H1 (cell line): ENCODE measurements around the gene ZNF618.

ENCODE experiments used
- CTCF ChIP-seq, 3 experiments: IDR thresholded peaks; 1 replicate in 2 of 3; 2 replicates in 1 of 3; pipeline versions ENCODE4 v1.5.1 to v1.6.1; 2011; ENCODE audit warnings: low read length in 3 of 3, mild to moderate bottlenecking in 3 of 3, inconsistent platforms in 2 of 3, low read depth in 1 of 3, moderate library complexity in 1 of 3; ENCODE audit not compliant: insufficient read depth in 1 of 3; ENCODE audit errors: control extremely low read depth in 1 of 3
- EP300 ChIP-seq, 2 experiments: IDR thresholded peaks; 1 replicate in 1 of 2; 2 replicates in 1 of 2; pipeline ENCODE4 v1.6.1; 2011 to 2012; ENCODE audit warnings: low read depth in 2 of 2, low read length in 2 of 2, mild to moderate bottlenecking in 2 of 2, borderline replicate concordance in 1 of 2, inconsistent platforms in 1 of 2, moderate library complexity in 1 of 2
- HDAC2 ChIP-seq, 2 experiments: fragments of 300-600 bp in 1 of 2; sonication (generic) in 1 of 2; IDR thresholded peaks; 2 replicates each; pipeline ENCODE4 v1.6.1; 2011 to 2012; ENCODE audit warnings: low read depth in 2 of 2, low read length in 2 of 2, mild to moderate bottlenecking in 2 of 2, moderate library complexity in 2 of 2, borderline replicate concordance in 1 of 2, inconsistent platforms in 1 of 2
- HDAC6 ChIP-seq: IDR thresholded peaks from one replicate; pipeline ENCODE4 v1.7.1; 2012; ENCODE audit warnings: low read depth, mild to moderate bottlenecking, inconsistent platforms, low read length, moderate library complexity
- JUN ChIP-seq: IDR thresholded peaks from 2 replicates; pipeline ENCODE4 v1.6.1; 2011; ENCODE audit warnings: low read depth, mild to moderate bottlenecking, improper control_type of control experiment, low read length
- KDM4A ChIP-seq: IDR thresholded peaks from one replicate; pipeline ENCODE4 v1.7.1; 2012; ENCODE audit warnings: low read depth, mild to moderate bottlenecking, moderate library complexity, low read length, inconsistent platforms; ENCODE audit not compliant: severe bottlenecking
- MAX ChIP-seq: IDR thresholded peaks from 2 replicates; pipeline ENCODE4 v1.6.1; 2012; ENCODE audit warnings: inconsistent platforms
- POLR2AphosphoS5 ChIP-seq: IDR thresholded peaks from 2 replicates; pipeline ENCODE4 v1.6.1; 2011; ENCODE audit warnings: low read depth, low read length
- POU5F1 ChIP-seq: IDR thresholded peaks from 2 replicates; pipeline ENCODE4 v1.6.1; 2011; ENCODE audit warnings: low read depth, mild to moderate bottlenecking, low read length, moderate library complexity
- YY1 ChIP-seq: IDR thresholded peaks from 2 replicates; pipeline ENCODE4 v1.6.1; 2011; ENCODE audit warnings: low read depth, mild to moderate bottlenecking, low read length

DNA sequence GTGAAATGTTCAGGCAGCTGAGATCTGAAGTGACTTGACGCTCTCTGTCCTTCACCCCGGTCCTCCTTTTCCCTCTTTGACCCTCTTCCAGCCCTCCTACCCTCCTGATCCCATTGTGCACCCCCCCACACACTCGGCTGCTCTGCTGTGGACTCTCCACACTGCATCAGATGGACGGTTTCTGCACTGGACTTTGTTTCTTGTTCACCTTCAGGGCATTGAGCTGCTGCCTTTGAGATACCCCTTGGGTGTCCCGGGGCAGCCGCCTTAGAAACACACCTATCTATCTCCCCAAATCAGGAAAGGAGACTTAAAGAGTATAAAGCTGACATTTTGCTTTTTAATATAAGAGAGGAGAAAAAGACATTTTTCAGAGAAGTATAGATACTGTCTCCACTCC, 174.5 kb downstream of the ZNF618 start:
- TF ChIP-seq POU5F1 (no peak), YY1 (no peak), MAX (no peak), POLR2AphosphoS5 (no peak), HDAC6 (no peak), CTCF (IDR thresholded peaks at IDR 0.05; ENCODE audit: control extremely low read depth in 1 of 3, insufficient read depth in 1 of 3, low read depth in 1 of 3, low read length in 3 of 3) (no peak), JUN (no peak), HDAC2 (IDR thresholded peaks at IDR 0.05; ENCODE audit: borderline replicate concordance in 1 of 2, low read depth in 2 of 2, low read length in 2 of 2) (no peak), KDM4A (no peak), EP300 (IDR thresholded peaks at IDR 0.05; ENCODE audit: borderline replicate concordance in 1 of 2, low read depth in 2 of 2, low read length in 2 of 2) (no peak)
